DMS114 treated with DMSO at 0.1 percent for 48 hours (cell line): ENCODE results near the gene PPARD.
"Not testable (repeated sequence)": the region's sequence is repeated elsewhere in the genome, so short reads cannot be mapped to it uniquely, and the experiment has no call there.

ENCODE experiments used
- DNase-seq: peaks from one replicate; lab custom pipeline; 2025; ENCODE audit not compliant: unreplicated experiment; lab: John Stamatoyannopoulos, UW

Gene PPARD

DNA sequence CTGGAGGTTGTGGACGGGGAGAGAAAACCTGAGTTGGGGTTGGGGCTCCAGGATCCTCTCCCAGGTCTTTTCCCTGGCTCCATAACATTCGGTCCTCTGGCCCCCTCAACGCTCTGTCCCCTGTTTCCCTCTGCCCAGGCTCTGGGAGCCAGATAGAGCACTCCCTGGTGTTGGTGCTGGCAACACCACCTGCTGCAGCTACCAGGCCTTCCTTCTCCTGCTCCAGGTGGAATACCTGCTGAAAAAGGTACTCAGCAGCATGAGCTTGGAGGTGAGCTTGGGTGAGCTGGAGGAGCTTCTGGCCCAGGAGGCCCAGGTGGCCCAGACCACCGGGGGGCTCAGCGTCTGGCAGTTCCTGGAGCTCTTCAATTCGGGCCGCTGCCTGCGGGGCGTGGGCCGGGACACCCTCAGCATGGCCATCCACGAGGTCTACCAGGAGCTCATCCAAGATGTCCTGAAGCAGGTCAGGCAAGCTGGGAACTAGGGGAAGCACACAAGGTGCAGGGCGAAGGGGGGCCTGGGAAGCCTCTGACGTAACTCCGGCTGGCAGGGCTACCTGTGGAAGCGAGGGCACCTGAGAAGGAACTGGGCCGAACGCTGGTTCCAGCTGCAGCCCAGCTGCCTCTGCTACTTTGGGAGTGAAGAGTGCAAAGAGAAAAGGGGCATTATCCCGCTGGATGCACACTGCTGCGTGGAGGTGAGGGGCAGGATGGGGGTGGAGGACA is 30.1 kb upstream of the PPARD start:
- no peak for DNase-seq

DNA sequence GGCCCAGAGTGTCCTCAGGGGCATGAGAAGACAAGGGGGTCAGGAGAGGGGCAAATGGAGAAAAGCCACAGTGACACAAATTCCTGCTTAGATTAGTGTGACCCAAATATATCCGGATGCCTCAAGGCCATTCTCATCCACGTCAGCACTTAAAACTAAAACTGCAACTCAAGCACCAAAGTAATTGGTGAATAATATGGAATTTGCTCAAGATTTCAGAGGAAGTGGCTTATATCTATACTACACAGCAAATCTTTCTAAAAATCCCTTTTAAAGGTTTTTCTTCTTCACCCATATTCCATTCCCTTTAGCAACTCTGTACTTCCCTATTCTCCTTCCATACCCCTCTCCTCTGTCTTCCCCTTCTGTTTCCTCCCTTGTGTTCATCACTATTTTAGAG is 29.6 kb upstream of the PPARD start:
- DNase-seq, result no peak

DNA sequence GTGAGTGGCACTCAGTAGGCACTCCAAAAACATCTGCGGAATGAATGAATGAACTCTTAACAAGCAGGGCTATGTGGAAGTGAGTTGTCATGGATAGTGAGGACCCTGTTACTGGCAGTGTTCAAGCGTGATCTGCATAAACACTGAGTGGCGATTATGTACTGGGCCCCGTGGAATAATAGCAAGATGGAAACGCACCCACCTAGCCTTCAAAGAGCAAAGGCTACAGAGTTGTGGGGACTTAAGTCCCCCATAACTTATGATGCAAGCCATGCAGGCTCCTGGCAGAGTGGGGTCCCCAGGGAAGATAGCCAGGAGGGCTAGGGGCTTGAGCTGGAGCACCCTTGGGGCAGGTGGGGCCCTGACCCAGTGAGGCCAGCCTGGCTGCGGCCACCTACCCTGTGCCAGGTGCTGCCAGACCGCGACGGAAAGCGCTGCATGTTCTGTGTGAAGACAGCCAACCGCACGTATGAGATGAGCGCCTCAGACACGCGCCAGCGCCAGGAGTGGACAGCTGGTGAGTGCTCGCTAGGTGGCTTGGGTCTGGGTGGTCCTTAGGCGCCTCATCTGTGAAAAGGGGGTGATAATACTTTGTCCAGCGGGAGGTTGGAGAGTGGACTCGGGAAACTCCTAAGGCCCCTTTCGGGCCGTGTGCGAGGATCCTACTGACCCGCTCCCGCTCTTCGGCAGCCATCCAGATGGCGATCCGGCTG is 24.7 kb upstream of the PPARD start:
- no peak for DNase-seq

DNA sequence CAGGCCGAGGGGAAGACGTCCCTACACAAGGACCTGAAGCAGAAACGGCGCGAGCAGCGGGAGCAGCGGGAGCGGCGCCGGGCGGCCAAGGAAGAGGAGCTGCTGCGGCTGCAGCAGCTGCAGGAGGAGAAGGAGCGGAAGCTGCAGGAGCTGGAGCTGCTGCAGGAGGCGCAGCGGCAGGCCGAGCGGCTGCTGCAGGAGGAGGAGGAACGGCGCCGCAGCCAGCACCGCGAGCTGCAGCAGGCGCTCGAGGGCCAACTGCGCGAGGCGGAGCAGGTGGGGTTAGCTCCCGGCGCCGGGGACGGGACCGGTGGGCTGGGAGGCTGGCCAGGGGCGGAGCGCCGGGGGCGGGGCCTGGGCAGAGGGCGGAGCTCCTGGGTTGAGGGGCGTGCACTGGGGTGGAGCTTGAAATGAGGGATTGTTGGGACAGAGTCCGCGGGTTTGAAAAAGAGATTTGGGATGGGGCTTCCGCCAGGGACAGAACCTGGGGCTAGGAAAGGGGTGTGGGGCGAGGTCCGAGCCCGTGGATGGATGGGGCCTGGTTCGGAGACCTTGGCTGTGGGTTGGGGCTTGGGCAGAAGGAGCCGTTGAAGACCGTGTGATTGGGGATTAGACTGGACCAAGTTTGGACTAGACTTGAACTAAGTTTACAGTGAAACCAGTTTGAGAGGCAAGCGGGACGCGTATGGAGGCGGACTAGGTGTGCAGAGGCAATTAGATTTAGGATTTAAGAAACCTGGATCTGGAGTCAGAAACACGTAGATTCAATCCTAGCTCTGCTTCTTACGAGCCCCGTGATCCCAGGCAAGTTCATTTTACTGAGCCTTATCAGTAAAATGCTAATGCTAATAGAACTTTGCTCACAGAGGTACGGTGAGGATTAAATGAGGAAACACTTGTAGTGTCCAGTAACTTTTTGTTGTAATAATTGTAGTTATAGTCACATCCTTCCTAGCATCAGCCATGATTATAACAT is 23.9 kb upstream of the PPARD start:
- DNase-seq, result peak; percentile 88

DNA sequence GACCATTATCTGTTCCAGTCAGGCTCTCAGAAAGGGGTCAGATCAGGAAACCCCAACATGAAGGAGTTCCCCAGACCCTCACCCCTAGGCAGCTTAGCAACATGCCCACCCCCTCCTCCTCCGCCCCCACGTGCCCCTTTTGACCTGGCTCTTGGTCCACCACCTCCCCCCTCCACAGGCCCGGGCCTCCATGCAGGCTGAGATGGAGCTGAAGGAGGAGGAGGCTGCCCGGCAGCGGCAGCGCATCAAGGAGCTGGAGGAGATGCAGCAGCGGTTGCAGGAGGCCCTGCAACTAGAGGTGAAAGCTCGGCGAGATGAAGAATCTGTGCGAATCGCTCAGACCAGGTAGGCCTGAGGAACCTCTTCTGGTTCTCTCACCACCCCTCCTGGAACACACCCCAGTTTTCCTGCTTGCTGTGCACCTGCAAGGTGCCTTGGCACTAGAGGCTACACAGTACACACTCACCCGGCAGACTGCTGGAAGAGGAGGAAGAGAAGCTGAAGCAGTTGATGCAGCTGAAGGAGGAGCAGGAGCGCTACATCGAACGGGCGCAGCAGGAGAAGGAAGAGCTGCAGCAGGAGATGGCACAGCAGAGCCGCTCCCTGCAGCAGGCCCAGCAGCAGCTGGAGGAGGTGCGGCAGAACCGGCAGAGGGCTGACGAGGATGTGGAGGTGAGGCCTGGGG is 22.9 kb upstream of the PPARD start:
- no peak for DNase-seq

DNA sequence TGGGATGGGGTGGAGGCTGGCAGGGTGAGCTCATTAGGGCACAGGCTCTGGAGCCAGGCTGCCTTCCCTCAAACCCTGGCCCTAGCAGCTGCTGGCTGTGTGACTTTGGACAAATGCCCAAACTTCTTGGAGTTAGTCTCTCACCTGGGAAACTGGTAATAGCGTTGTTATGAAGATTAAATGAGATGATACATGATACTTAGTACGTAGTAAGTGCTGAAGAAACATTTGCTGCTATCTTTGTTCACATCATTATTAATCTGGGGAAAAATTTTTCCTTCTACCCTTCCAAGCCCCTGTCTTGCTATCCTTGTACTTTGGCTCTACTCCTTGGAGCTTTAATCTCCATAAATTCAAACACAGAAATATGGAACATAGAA is 22.3 kb upstream of the PPARD start:
- no peak for DNase-seq

DNA sequence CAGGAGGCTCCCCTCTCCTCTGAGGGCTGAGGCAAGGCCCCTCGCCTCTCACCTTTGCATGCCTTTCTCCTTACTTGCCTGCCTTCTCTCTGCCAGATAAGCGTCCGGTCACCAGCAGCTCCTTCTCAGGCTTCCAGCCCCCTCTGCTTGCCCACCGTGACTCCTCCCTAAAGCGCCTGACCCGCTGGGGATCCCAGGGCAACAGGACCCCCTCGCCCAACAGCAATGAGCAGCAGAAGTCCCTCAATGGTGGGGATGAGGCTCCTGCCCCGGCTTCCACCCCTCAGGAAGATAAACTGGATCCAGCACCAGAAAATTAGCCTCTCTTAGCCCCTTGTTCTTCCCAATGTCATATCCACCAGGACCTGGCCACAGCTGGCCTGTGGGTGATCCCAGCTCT is 21.3 kb upstream of the PPARD start:
- DNase-seq, result no peak

DNA sequence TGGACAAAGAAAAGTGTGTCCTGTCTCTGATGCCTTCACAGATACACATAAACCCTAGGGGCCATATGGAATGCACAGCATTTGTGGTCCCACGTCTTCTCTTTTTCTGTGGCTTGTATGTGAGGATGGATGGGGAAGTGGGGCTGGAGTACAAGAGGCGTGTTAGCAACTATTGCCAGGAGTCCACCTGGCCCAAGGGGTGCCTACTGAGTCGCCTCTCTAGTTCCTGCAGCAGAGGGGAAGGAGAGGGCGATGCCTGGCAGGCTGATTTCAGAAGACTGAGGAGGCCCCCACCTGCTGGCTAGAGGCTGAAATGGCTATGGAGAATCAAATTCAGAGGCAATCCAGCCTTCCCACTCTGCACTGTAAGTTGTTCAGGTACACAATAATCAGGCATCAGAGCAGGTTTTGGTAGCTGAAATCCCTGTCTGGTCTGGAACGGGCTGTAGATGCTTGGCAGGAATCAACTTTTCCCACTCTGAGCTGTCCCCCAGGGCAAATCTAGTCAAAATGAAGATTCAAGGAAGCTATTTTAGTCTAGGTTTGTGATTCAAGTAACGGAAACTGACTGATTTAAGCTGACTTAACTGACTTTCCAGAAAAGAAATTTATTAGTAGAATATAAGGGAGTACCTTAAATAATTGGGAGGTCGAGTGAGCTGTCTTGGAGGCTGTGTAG is 14.9 kb upstream of the PPARD start:
- DNase-seq, result peak; percentile 68

DNA sequence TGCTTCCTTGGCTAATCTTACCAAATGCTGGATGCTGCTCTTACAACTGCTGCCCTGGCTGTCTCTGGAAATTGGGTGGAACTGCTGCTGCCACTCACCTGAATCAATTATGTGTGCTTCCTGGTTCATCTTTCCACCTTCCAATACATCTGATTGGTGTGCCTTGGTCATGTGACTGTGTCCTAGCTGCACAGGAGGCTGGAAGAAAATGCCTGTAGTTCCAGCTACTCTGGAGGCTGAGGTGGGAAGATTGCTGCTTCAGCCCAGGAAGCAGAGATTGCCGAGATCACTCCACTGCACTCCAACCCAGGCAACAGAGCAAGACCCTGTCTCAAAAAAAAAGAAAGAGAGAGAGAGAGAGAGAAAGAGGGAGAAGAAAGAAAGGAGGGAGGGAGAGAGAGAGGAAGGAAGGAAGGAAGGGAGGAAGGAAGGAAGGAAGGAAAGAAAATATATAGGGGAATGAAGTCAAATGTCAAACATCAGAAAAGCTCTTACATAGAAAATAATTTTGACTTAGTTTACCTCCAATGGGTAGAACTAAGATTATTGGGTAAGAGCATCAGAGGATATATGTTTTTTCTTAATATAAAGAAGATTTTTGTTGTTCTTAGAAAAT is 14.1 kb upstream of the PPARD start:
- no peak for DNase-seq

DNA sequence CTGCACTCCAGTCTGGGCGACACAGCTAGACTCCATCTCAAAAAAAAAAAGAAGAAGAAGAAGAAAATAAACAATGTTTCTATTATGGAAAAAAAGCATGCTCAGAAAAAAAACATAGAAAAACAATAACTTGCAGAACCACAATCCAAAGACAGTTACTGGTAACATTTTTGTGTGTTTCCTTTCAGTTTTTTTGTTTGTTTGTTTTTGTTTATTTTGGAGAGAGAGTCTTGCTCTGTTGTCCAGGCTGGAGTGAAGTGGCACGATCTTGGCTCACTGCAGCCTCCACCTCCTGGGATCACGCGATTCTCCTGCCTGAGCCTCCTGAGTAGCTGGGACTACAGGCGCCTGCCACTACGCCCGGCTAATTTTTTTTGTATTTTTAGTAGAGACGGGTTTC is 13.4 kb upstream of the PPARD start:
- not testable (repeated sequence) for DNase-seq

DNA sequence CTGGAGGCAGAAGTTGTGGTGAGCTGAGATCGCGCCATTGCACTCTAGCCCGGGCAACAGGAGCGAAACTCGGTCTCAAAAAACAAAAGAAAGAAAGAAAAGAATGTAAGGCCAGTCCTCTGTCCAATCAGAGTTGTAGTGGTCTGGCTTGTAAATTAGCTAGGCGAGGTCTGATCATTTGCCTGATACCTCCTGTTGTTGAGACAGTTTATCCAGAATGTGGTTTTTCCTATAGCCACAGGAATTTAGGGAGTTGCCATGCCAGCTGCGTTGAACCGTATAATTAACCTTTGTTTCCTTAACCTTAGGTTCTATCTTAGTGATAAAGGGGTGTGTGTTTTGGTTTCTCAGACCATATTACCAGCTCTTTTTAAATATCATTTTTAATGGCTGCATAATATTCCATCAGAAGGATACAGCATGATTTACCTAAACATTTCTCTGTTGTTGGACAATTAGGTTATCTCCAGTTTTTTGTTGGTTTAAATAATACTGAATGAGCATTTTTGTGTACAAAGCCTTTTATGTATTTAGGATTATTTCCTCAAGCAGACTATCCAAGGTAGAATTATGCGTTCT is 11.7 kb upstream of the PPARD start:
- DNase-seq, result no peak

DNA sequence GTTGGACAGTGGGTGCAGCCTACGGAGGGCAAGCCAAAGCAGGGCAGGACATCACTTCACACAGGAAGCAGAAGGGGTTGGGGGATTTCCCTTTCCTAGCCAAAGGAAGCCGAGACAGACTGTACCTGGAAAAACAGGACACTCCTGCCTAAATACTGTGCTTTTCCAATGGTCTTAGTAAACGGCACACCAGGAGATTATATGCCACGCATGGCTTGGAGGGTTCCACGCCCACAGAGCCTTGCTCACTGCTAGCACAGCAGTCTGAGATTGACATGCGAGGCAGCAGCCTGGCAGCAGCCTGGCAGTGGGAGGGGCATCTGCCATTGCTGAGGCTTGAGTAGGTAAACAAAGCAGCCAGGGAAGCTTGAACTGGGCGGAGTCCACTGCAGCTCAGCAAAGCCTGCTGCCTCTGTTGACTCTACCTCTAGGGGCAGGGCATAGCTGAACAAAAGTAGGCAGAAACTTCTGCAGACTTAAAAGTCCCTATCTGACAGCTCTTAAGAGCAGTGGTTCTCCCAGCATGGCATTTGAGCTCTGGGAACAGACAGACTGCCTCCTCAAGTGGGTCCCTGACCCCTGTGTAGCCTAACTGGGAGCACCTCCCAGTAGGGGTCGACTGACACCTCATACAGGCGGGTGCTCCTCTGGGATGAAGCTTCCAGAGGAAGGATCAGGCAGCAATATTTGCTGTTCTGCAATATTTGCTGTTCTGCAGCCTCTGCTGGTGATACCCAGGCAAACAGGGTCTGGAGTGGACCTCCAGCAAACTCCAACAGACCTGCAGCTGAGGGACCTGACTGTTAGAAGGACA is 10.1 kb upstream of the PPARD start:
- not testable (repeated sequence) for DNase-seq

DNA sequence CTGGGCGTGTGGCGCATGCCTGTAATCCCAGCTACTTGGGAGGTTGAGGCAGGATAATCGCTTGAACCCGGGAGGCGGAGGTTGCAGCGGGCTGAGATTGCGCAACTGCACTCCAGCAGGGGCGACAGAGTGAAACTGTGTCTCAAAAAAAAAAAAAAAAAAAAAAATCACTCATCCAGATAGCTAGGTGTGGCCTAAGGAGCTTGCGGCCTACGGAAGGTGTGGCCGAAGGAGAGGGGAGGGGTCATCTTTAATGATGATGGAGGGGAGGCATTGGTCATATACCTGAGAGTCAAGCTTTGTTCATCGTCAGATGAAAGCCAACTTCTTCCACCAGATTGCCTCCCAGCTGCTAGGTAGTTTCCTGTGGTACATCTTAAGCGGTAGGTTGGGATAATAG is 801 bp upstream of the PPARD start:
- DNase-seq, result no peak

DNA sequence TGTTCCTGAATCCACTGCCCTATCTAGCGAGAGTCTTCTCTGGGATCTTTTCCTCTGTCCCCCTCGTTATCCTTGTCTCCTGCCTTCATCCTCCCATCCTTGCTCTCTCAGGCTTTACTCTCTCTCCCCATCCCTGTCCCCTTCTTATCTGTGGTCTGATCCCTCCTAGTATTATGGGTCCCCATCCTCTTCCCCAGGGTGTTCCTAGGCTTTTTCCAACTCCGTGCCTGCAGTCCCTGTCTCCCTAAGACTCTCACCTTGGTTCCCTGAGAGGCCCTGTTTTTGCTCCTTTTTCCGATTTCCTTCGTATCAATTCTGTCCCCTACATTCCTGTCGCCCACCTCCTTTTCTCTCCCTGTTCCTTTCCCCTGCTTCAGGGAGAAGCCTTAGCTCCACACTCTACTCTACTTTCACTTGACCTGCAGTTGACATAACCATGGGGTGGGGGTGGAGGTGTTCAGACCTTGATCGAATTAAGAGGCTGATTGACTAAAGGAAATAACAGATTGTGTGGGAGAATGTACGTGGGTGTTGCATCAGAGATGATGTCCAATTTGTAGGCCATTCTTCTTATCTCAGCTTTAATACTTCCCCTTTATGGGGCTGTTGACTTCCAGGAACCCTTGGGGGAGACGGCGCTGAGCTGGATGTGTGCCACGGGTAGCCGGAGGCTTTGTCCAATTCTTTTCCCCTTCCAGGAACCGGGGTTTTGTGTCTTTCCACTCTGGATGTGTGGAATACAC is 905 bp downstream of the PPARD start:
- no peak for DNase-seq

DNA sequence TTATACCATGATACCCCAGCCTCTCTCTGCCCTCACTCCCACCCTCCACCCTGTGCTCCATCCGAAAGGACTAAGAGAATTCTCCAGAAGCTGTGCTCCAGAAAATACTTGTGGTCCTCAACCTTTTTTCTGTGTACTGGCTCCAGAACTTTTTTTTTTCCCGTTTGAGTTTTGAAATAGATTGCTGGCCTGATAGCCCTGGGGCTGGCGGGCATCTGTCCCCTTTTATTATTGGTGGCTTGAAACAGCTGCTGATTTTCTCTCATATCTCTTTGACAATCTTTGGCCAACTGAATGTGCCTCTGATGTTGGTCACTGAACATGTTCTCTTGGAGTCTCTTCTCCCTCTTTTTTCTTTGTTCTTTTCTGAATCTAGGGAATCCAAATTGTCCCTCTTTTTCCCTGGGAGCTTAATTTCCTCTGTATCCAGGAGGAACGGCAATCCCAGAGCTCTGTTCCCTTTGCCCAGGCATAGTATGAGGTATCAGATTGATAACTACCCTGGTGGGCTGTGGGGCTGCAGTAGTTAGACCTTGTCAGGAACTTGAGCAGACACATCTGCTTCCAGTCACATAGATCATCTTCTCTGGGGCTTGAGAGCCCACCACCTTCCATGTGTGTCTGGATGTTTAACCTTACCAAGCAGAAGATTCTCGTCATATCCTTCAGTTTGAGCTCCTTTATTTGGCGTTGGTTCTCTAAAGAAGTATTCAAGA is 1.6 kb downstream of the PPARD start:
- no peak for DNase-seq

DNA sequence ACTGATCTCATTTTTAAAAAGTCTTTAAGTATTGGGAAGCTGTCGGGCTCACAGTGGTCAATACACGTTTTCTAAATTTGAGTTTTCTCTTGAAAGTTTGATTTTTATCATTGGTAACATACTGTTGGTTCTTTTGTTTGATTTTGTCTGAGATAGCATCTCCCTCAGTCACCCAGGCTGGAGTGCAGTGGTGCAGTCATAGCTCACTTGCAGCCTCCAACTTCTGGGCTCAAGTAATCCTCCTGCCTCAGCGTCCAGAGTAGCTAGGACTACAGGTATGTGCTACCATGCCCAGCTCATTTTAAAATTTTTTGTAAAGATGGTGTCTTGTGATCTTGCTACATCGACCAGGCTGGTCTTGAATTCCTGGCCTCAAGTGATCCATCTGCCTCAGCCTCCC is 9.1 kb downstream of the PPARD start:
- DNase-seq, result no peak

DNA sequence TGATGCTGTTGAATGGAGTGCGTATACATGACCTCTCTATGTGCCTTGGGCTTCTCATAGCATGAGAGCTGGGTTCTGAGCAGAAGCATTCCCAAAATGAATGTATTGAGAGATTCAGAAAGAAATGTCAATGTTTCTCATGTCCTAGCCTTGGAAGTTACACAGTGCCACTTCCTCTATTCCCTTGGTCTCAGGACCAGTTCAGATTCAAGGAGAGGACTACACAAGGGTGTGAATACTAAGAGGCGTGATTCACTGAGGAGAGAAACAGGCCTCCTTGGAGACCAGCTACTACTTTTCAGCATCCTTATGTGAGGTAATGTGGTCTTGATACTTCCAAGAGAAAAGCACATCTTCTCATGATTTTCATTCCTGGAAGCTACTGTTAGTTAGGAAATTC is 10.4 kb downstream of the PPARD start:
- no peak for DNase-seq
